Mesenchymal stem cell (in vitro differentiated cells and primary cell): ENCODE measurements around the gene CTDNEP1.
A peak's percentile ranks its signal among the peaks of the same experiment; 100 is the strongest.

ENCODE experiments used
- DNase-seq: peaks from one replicate; pipeline ENCODE4 v3.0.0-alpha.2; 2013
- H2AFZ ChIP-seq: one replicate; pipeline ENCODE4 v1.6.1; 2013; ENCODE audit warnings: low read depth, mild to moderate bottlenecking, control low read depth, inconsistent platforms, low read length, moderate library complexity
- H2AK5ac ChIP-seq: 2 replicates; pipeline ENCODE4 v1.6.1; 2013; ENCODE audit warnings: low read length, moderate library complexity, mild to moderate bottlenecking, inconsistent platforms; ENCODE audit not compliant: severe bottlenecking
- H2BK120ac ChIP-seq: one replicate; pipeline ENCODE4 v1.6.1; 2013; ENCODE audit warnings: low read depth, mild to moderate bottlenecking, inconsistent platforms, low read length, moderate library complexity
- H2BK12ac ChIP-seq, 2 experiments: one replicate each; pipeline ENCODE4 v1.6.1; 2013; ENCODE audit warnings: inconsistent platforms in 2 of 2, low read length in 2 of 2, mild to moderate bottlenecking in 2 of 2, moderate library complexity in 2 of 2, control low read depth in 1 of 2
- H2BK15ac ChIP-seq: one replicate; pipeline ENCODE4 v1.6.1; 2013; ENCODE audit warnings: mild to moderate bottlenecking, low read depth, inconsistent platforms; ENCODE audit not compliant: poor library complexity, severe bottlenecking
- H2BK5ac ChIP-seq: 2 replicates; pipeline ENCODE4 v1.6.1; 2013; ENCODE audit warnings: low read depth, mild to moderate bottlenecking, low read length, control low read depth, inconsistent platforms; ENCODE audit not compliant: poor library complexity, severe bottlenecking
- H3K14ac ChIP-seq, 2 experiments: one replicate each; pipeline ENCODE4 v1.6.1; 2013; ENCODE audit warnings: inconsistent platforms in 2 of 2, low read length in 2 of 2, control low read depth in 1 of 2, mild to moderate bottlenecking in 1 of 2, moderate library complexity in 1 of 2
- H3K18ac ChIP-seq, 2 experiments: one replicate each; pipeline ENCODE4 v1.6.1; 2013; ENCODE audit warnings: inconsistent platforms in 2 of 2, low read length in 2 of 2, control low read depth in 1 of 2, low read depth in 1 of 2, mild to moderate bottlenecking in 1 of 2
- H3K23ac ChIP-seq, 2 experiments: one replicate each; pipeline ENCODE4 v1.6.1; 2013; ENCODE audit warnings: inconsistent platforms in 2 of 2, low read length in 2 of 2, mild to moderate bottlenecking in 2 of 2, moderate library complexity in 2 of 2, control low read depth in 1 of 2
- H3K27ac ChIP-seq: 2 replicates; pipeline ENCODE4 v1.5.1; 2013; ENCODE audit warnings: mild to moderate bottlenecking, moderate library complexity, low read length, control low read depth, inconsistent platforms; ENCODE audit not compliant: poor library complexity, severe bottlenecking
- H3K27me3 ChIP-seq, 2 experiments: 2 replicates each; pipeline versions ENCODE4 v1.6.1 to v1.7.0; 2013; ENCODE audit warnings: low read length in 2 of 2, mild to moderate bottlenecking in 2 of 2, moderate library complexity in 2 of 2, control low read depth in 1 of 2, inconsistent platforms in 1 of 2; ENCODE audit not compliant: control insufficient read depth in 1 of 2, insufficient read depth in 1 of 2
- H3K36me3 ChIP-seq, 2 experiments: 2 replicates each; pipeline versions ENCODE4 v1.6.1 to v1.7.0; 2013; ENCODE audit warnings: low read length in 2 of 2, control low read depth in 1 of 2, inconsistent platforms in 1 of 2, low read depth in 1 of 2, mild to moderate bottlenecking in 1 of 2; ENCODE audit not compliant: insufficient read depth in 2 of 2, control insufficient read depth in 1 of 2
- H3K4ac ChIP-seq, 2 experiments: one replicate each; pipeline ENCODE4 v1.6.1; 2013; ENCODE audit warnings: inconsistent platforms in 2 of 2, low read length in 2 of 2, mild to moderate bottlenecking in 2 of 2, moderate library complexity in 2 of 2, control low read depth in 1 of 2, low read depth in 1 of 2
- H3K4me1 ChIP-seq: 2 replicates; pipeline ENCODE4 v1.6.1; 2013; ENCODE audit warnings: low read depth, low read length, control low read depth; ENCODE audit not compliant: control insufficient read depth, insufficient read depth
- H3K4me2 ChIP-seq: 2 replicates; pipeline ENCODE4 v1.6.1; 2013; ENCODE audit warnings: low read length, mild to moderate bottlenecking, inconsistent platforms; ENCODE audit not compliant: poor library complexity, severe bottlenecking
- H3K4me3 ChIP-seq, 2 experiments: 2 replicates each; pipeline versions ENCODE4 v1.5.1 to v1.7.0; 2013; ENCODE audit warnings: low read length in 2 of 2, mild to moderate bottlenecking in 2 of 2, control low read depth in 1 of 2, low read depth in 1 of 2; ENCODE audit not compliant: insufficient read depth in 1 of 2
- H3K79me1 ChIP-seq: replicated peaks from 2 replicates; pipeline ENCODE4 v1.6.1; 2013; ENCODE audit warnings: mild to moderate bottlenecking, control low read depth, low read length, inconsistent platforms; ENCODE audit not compliant: poor library complexity, severe bottlenecking
- H3K9ac ChIP-seq: 2 replicates; pipeline ENCODE4 v1.7.0; 2013; ENCODE audit warnings: mild to moderate bottlenecking, low read length, moderate library complexity
- H3K9me3 ChIP-seq: 2 replicates; pipeline ENCODE4 v1.7.0; 2013; ENCODE audit warnings: mild to moderate bottlenecking, low read length; ENCODE audit not compliant: control insufficient read depth
- H4K8ac ChIP-seq: one replicate; pipeline ENCODE4 v1.6.1; 2013; ENCODE audit warnings: inconsistent platforms, mild to moderate bottlenecking, low read length, moderate library complexity
- H4K91ac ChIP-seq: one replicate; pipeline ENCODE4 v1.6.1; 2013; ENCODE audit warnings: mild to moderate bottlenecking, low read length, inconsistent platforms
- WGBS: methylation state at CpG from one replicate; pipeline ENCODE4 v1.1.7; 2013; ENCODE audit warnings: mixed read lengths; 5-methylcytosine and 5-hydroxymethylcytosine counted together

The CTDNEP1 gene

DNA sequence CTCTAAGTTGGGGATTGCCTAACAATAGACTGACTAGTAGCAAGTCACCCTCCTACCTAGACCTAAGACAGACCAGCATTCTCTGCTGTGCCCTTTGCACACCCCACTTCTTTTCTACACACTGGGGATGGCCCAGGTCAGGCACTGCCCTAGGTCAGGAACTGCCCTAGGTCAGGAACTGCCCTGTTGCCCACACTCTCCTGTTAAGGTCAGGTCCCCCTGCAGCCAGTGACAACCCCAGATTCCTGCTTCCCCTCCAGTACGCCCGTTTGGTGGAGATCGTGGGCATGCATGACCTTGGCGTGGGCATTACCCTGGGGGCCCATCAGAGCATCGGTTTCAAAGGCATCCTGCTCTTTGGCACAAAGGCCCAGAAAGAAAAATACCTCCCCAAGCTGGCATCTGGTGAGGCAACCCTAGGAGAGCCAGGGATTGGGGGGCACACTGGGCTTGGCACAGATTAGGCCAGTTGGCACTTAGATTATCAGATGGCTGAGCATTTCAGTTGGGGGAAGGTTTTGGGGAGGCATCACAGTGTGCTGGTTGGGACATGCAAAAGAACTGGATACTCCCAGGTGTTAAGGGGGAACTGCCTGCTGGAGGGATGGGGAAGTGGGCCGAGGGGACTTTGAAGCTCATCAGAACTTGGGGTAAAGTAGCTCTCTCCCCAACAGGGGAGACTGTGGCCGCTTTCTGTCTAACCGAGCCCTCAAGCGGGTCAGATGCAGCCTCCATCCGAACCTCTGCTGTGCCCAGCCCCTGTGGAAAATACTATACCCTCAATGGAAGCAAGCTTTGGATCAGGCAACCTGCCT is 30.0 kb downstream of the CTDNEP1 start:
- no peak overlapping the region for H2AFZ ChIP-seq
- no peak overlapping the region for H3K27ac ChIP-seq
- H2BK15ac ChIP-seq = peak overlapping the region; percentile 21
- no peak for DNase-seq
- no peak overlapping the region for H2BK12ac ChIP-seq
- H3K23ac ChIP-seq = no peak overlapping the region
- H3K9me3 ChIP-seq = no peaks in the 10 kb centered on the region
- H3K4ac ChIP-seq = no peak overlapping the region
- H2BK5ac ChIP-seq = no peak overlapping the region
- H4K91ac ChIP-seq = peak overlapping the region; percentile 25
- no peak overlapping the region for H2BK120ac ChIP-seq
- peaks cover 68% of the 10 kb centered on the region for H3K4me1 ChIP-seq
- no peak overlapping the region for H3K14ac ChIP-seq
- H3K18ac ChIP-seq = peak overlapping the region in 1 of 2 experiments; percentile 13
- H3K4me3 ChIP-seq = peak overlapping the region in 1 of 2 experiments; percentile 88
- peak overlapping the region; percentile 41 for H2AK5ac ChIP-seq
- H3K79me1 ChIP-seq = peaks cover 24% of the 10 kb centered on the region
- no peaks in the 10 kb centered on the region for H3K27me3 ChIP-seq
- WGBS = 95% methylated on average over 10 of the region's 10 CpGs
- peak overlapping the region; percentile 85 for H3K4me2 ChIP-seq
- H3K9ac ChIP-seq = peak overlapping the region; percentile 96
- H3K36me3 ChIP-seq = peaks cover 53% of the 10 kb centered on the region in 2 experiments
- H4K8ac ChIP-seq = peak overlapping the region; percentile 27

DNA sequence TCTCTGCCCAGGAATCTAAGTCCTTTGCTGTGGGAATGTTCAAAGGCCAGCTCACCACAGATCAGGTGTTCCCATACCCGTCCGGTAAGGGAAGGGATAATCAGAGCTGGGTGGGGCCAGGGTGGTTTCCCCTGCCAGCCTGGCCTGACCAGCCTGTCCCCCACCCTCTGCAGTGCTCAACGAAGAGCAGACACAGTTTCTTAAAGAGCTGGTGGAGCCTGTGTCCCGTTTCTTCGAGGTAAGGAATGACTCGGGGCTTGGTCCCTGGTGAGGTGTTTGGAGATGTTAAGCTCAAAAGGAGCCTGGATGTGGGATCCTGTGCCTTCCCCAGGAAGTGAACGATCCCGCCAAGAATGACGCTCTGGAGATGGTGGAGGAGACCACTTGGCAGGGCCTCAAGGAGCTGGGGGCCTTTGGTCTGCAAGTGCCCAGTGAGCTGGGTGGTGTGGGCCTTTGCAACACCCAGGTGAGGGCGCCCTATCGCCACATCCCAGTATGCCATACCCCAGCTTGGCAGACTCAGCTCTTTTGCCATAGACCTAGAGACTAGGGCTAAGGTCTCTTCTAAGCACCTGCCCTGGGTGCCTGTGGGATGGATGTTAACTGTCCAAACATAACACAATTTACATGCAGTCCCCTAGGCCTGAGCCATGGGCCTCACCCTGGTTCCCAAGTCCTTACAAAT is 30.8 kb downstream of the CTDNEP1 start:
- peak; percentile 67 for DNase-seq
- Histone ChIP-seq H3K4me1 (peaks cover 70% of the 10 kb centered on the region), H3K18ac (peak overlapping the region; percentile 37 to 94), H3K4me2 (peak overlapping the region; percentile 85), H3K79me1 (peaks cover 18% of the 10 kb centered on the region), H3K14ac (peak overlapping the region in 1 of 2 experiments; percentile 73), H2BK5ac (peak overlapping the region; percentile 57), H3K4ac (peak overlapping the region; percentile 52 to 88), H3K23ac (peak overlapping the region in 1 of 2 experiments; percentile 91), H4K8ac (peak overlapping the region; percentile 57), H2BK15ac (no peak overlapping the region), H4K91ac (peak overlapping the region; percentile 93), H3K4me3 (peak overlapping the region; percentile 83 to 88), H3K36me3 (peaks cover 45 to 46% of the 10 kb centered on the region in 2 experiments), H3K9me3 (no peaks in the 10 kb centered on the region), H2BK12ac (peak overlapping the region in 1 of 2 experiments; percentile 70), H3K9ac (peak overlapping the region; percentile 96), H2AK5ac (peak overlapping the region; percentile 29), H3K27me3 (no peaks in the 10 kb centered on the region), H2BK120ac (peak overlapping the region; percentile 66), H3K27ac (peak overlapping the region; percentile 77), H2AFZ (no peak overlapping the region)
- 33% methylated on average over 11 of the region's 11 CpGs for WGBS

DNA sequence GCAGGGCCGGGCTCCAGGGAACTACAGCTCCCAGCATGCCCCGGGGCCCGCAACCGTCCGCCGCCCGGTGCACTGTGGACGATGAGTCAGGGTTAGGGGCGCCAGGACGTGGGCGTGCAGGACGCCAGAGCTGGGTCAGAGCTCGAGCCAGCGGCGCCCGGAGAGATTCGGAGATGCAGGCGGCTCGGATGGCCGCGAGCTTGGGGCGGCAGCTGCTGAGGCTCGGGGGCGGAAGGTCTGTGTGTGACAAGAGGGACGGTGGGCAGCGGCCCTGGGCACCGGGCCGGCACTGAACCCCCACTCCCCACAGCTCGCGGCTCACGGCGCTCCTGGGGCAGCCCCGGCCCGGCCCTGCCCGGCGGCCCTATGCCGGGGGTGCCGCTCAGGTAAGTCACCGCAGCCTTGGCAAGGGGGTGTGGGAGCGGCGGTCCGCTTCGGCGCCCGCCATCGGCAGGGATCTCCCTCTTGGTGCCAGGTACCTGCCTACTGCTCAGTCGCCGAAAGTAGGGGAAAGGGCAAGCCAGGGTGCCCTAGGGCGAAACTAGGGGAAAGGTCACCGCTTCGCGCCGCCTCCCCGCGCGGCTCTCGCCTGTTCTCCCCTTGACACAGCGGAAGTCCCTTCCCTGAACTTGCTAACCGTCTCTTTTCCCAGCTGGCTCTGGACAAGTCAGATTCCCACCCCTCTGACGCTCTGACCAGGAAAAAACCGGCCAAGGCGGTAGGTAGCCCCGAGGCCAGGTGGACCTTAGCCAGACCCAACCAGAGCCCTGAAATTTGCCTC is 31.5 kb downstream of the CTDNEP1 start, which contains the start of the genes ACADVL and DLG4:
Gene ACADVL, plus strand, starts transcription at position 127 of the 781 bp plus-strand sequence. Its CDS starts 47 bp downstream, at position 174.
Gene DLG4, minus strand, starts transcription at position 25 of the 781 bp plus-strand sequence.
- peak within 1 kb of the TSS; percentile 38 for H2AK5ac ChIP-seq
- peak within 1 kb of the TSS in 1 of 2 experiments; percentile 95 for H3K14ac ChIP-seq
- H3K23ac ChIP-seq = peak within 1 kb of the TSS in 1 of 2 experiments; percentile 91
- DNase-seq = peak; percentile 90
- peaks cover 18% of the 10 kb centered on the region for H3K79me1 ChIP-seq
- H2AFZ ChIP-seq = peak within 1 kb of the TSS; percentile 67
- peak within 1 kb of the TSS; percentile 94 to 97 for H3K18ac ChIP-seq
- H3K4ac ChIP-seq = peak within 1 kb of the TSS; percentile 77 to 88
- H3K4me2 ChIP-seq = peak within 1 kb of the TSS; percentile 85
- WGBS = under 1% methylated on average over 57 of the region's 63 CpGs
- H3K27ac ChIP-seq = peak within 1 kb of the TSS; percentile 77
- H2BK5ac ChIP-seq = peak within 1 kb of the TSS; percentile 57
- H2BK15ac ChIP-seq = no peak within 1 kb of the TSS
- H3K4me1 ChIP-seq = peaks cover 70% of the 10 kb centered on the region
- H4K91ac ChIP-seq = peak within 1 kb of the TSS; percentile 93
- H2BK12ac ChIP-seq = peak within 1 kb of the TSS; percentile 70 to 75
- H4K8ac ChIP-seq = peak within 1 kb of the TSS; percentile 70
- peak within 1 kb of the TSS; percentile 96 for H3K9ac ChIP-seq
- H3K4me3 ChIP-seq = peak within 1 kb of the TSS; percentile 83 to 88
- no peaks in the 10 kb centered on the region for H3K9me3 ChIP-seq
- peaks cover 38 to 41% of the 10 kb centered on the region in 2 experiments for H3K36me3 ChIP-seq
- no peaks in the 10 kb centered on the region for H3K27me3 ChIP-seq
- peak within 1 kb of the TSS; percentile 66 for H2BK120ac ChIP-seq
